Endothelial cell of umbilical vein (primary cell): Measurements from ENCODE around the gene OGG1. TPM values are rescaled to one million over a fixed set of nuclear protein-coding genes. Genes with fewer than 3 reads are reported as not detected.

Experiments used
- BruUV-seq: library from RNA; stranded (reverse); fragments of 400-500 nt; replicated peaks from 2 replicates; lab custom pipeline; 2021; lab: Mats Ljungman, UMichigan
- CTCF ChIA-PET: fragments of 300-600, 350-600 bp; sonication (Branson Sonifier 250); formaldehyde crosslinking; loops from one replicate; lab custom pipeline; 2021; ENCODE audit warnings: antibody characterized with exemption, inconsistent platforms; lab: Charles Lee
- POLR2A ChIA-PET: fragments of 300-600, 350-600 bp; sonication (Branson Sonifier 250); formaldehyde crosslinking; loops from one replicate; lab custom pipeline; 2021; ENCODE audit warnings: antibody characterized with exemption, inconsistent platforms; lab: Charles Lee
- DNase-seq: peaks from one replicate; pipeline ENCODE4 v3.0.0-alpha.2; 2011; ENCODE audit warnings: low read depth, low spot score
- FAIRE-seq: peaks from 2 replicates; lab custom pipeline; 2011; peaks lifted over from hg19 to GRCh38; lab: Jason Lieb, UNC
- H2AFZ ChIP-seq: 2 replicates; pipeline ENCODE4 v1.6.0; 2012; ENCODE audit warnings: low read depth, low read length, control low read depth, inconsistent platforms
- H3K27ac ChIP-seq: 2 replicates; pipeline ENCODE4 v1.5.1; 2011; ENCODE audit warnings: low read depth, mild to moderate bottlenecking, control low read depth, low read length, moderate library complexity; ENCODE audit not compliant: insufficient read depth
- H3K27me3 ChIP-seq, 2 experiments: 2 replicates each; pipeline versions ENCODE4 v1.6.0 to v1.6.1; 2011; ENCODE audit warnings: low read length in 2 of 2, mixed read lengths in 1 of 2; ENCODE audit not compliant: control insufficient read depth in 2 of 2, insufficient read depth in 2 of 2
- H3K36me3 ChIP-seq, 2 experiments: 2 replicates in 1 of 2; 3 replicates in 1 of 2; pipeline ENCODE4 v1.5.1; 2011; ENCODE audit warnings: low read length in 2 of 2, mild to moderate bottlenecking in 1 of 2, moderate library complexity in 1 of 2; ENCODE audit not compliant: control insufficient read depth in 2 of 2, insufficient read depth in 2 of 2; ENCODE audit errors: extremely low read depth in 1 of 2
- H3K4me1 ChIP-seq: 3 replicates; pipeline ENCODE4 v1.5.1; 2011; ENCODE audit warnings: mild to moderate bottlenecking, low read length; ENCODE audit not compliant: control insufficient read depth, insufficient read depth; ENCODE audit errors: extremely low read depth
- H3K4me2 ChIP-seq: 2 replicates; pipeline ENCODE4 v1.6.1; 2011; ENCODE audit warnings: low read length, control low read depth, mixed read lengths; ENCODE audit not compliant: insufficient read depth
- H3K4me3 ChIP-seq, 3 experiments: fragments of 200-600 bp in 1 of 3; sonication (generic), shearing (Covaris generic) in 1 of 3; replicated peaks in 1 of 3; 2 replicates each; pipeline ENCODE4 v1.5.1; 2011 to 2016; ENCODE audit warnings: control low read depth in 3 of 3, low read length in 3 of 3, mild to moderate bottlenecking in 2 of 3, inconsistent platforms in 1 of 3, low read depth in 1 of 3, moderate library complexity in 1 of 3; ENCODE audit not compliant: insufficient read depth in 1 of 3
- H3K79me2 ChIP-seq: 2 replicates; pipeline ENCODE4 v1.6.0; 2012; ENCODE audit warnings: low read length, inconsistent platforms; ENCODE audit not compliant: control insufficient read depth, insufficient read depth
- H3K9ac ChIP-seq: replicated peaks from 2 replicates; pipeline ENCODE3; 2011; ENCODE audit warnings: low read length, control low read depth; ENCODE audit not compliant: insufficient read depth; ENCODE audit errors: extremely low read depth
- H3K9me1 ChIP-seq: replicated peaks from 3 replicates; pipeline ENCODE4 v1.6.0; 2011; ENCODE audit warnings: mild to moderate bottlenecking, low read length; ENCODE audit not compliant: control insufficient read depth, insufficient read depth; ENCODE audit errors: extremely low read depth
- H3K9me3 ChIP-seq: replicated peaks from 2 replicates; pipeline ENCODE4 v1.5.1; 2012; ENCODE audit warnings: low read length, inconsistent platforms; ENCODE audit not compliant: control insufficient read depth, insufficient read depth
- H4K20me1 ChIP-seq: replicated peaks from 2 replicates; pipeline ENCODE3; 2011; ENCODE audit warnings: mild to moderate bottlenecking, low read length; ENCODE audit not compliant: control insufficient read depth, insufficient read depth; ENCODE audit errors: extremely low read depth
- CTCF ChIP-seq, 2 donors: IDR thresholded peaks; 1 replicate in 1 of 2; 2 replicates in 1 of 2; pipeline ENCODE4 v1.5.1; 2011; ENCODE audit warnings: low read length in 2 of 2, mild to moderate bottlenecking in 2 of 2, moderate library complexity in 2 of 2, control low read depth in 1 of 2, inconsistent platforms in 1 of 2, low read depth in 1 of 2; ENCODE audit not compliant: insufficient read depth in 1 of 2; ENCODE audit errors: extremely low read depth in 1 of 2
- EZH2 ChIP-seq: IDR thresholded peaks from 2 replicates; pipeline ENCODE4 v1.6.1; 2012; ENCODE audit warnings: borderline replicate concordance, low read depth, mild to moderate bottlenecking, moderate library complexity, low read length, inconsistent platforms; ENCODE audit not compliant: severe bottlenecking
- FOS ChIP-seq: IDR thresholded peaks from 2 replicates; pipeline ENCODE4 v1.6.1; 2011; ENCODE audit warnings: mild to moderate bottlenecking, low read length, moderate library complexity, borderline replicate concordance; ENCODE audit not compliant: insufficient read depth
- GATA2 ChIP-seq: IDR thresholded peaks from 2 replicates; pipeline ENCODE4 v1.7.0; 2011; ENCODE audit warnings: low read depth, mild to moderate bottlenecking, moderate library complexity, mixed read lengths, low read length; ENCODE audit not compliant: insufficient read length, insufficient read depth
- JUN ChIP-seq: IDR thresholded peaks from 2 replicates; pipeline ENCODE4 v1.6.1; 2011; ENCODE audit warnings: borderline replicate concordance, low read depth; ENCODE audit not compliant: insufficient read length, insufficient read depth
- MAX ChIP-seq: IDR thresholded peaks from 2 replicates; pipeline ENCODE4 v1.6.1; 2011; ENCODE audit not compliant: insufficient read depth, insufficient read length
- MYC ChIP-seq: IDR thresholded peaks from one replicate; pipeline ENCODE4 v1.6.1; 2011; ENCODE audit warnings: mild to moderate bottlenecking, low read depth, low read length
- POLR2A ChIP-seq: IDR thresholded peaks from 2 replicates; pipeline ENCODE4 v1.6.1; 2012; ENCODE audit warnings: low read depth, mild to moderate bottlenecking, control low read depth, low read length
- POLR2AphosphoS5 ChIP-seq: IDR thresholded peaks from 2 replicates; pipeline ENCODE4 v1.6.1; 2012; ENCODE audit warnings: low read depth, mild to moderate bottlenecking, control low read depth, low read length, moderate library complexity; ENCODE audit not compliant: insufficient read depth
- dilution Hi-C: fragments of 300-500 bp; cut with MboI; formaldehyde crosslinking; loops from one replicate; pipeline ENCODE4 v1.15.0; 2019; ENCODE audit warnings: low sequenced_read_pairs; ENCODE audit not compliant: extremely low pct_ligation_motif_present
- intact Hi-C: fragments of 100-400 bp; cut with micrococcal nuclease; formaldehyde crosslinking; loops from one replicate; pipeline ENCODE4 v1.10.0; 2022
- polyA plus RNA-seq, 4 experiments: library from polyadenylated mRNA; depleted of rRNA in 3 of 4; stranded (reverse) in 3 of 4; unstranded in 1 of 4; fragments of >200 nt; gene quantifications; 2 replicates each; pipeline versions ENCODE4 v1.2.1 to v1.2.3, GENCODE V29; 2011 to 2012; ENCODE audit warnings: missing spikeins in 1 of 4
- total RNA-seq: library from RNA; stranded (reverse); gene quantifications from 2 replicates; pipeline ENCODE4 v1.2.3, GENCODE V29; 2021

Gene OGG1
- total and polyA plus RNA-seq, 2 donors (not counting 3 experiments of a cell fraction or from before 2014, with no cell fraction given): 24.1 to 32.1 TPM

- H3K36me3 ChIP-seq: peaks cover 0 to 5% of the 10 kb centered on the region in 2 experiments
- H3K4me2 ChIP-seq: no peak overlapping the region
- no peaks in the 10 kb centered on the region for H4K20me1 ChIP-seq
- no peaks in the 10 kb centered on the region for H3K4me1 ChIP-seq
- no peak overlapping the region for H3K27ac ChIP-seq
- peak; percentile 4 for FAIRE-seq
- ChIA-PET POLR2A (no interaction called here), CTCF (interaction anchor here (0.7 to 1.5 kb wide), 3 partner anchors 8 to 329 kb away, joined by 3 to 4 read pairs (median 3); no protein-coding TSS in a partner anchor)
- TF ChIP-seq FOS (no peak), POLR2AphosphoS5 (no peak)
- intact Hi-C loops (no loop called here), dilution Hi-C loops (no loop called here)
- H3K9me1 ChIP-seq: no peaks in the 10 kb centered on the region
- DNase-seq: no peak
- no peak overlapping the region for H3K9ac ChIP-seq
- H3K4me3 ChIP-seq: no peak overlapping the region
- no peaks in the 10 kb centered on the region for H3K9me3 ChIP-seq
- no peaks in the 10 kb centered on the region for H3K27me3 ChIP-seq
- H3K79me2 ChIP-seq: no peaks in the 10 kb centered on the region
- no peak overlapping the region for H2AFZ ChIP-seq
- no TSS peak for BruUV-seq
These were observed 33.0 kb downstream of the OGG1 start for GRCh38 chr3:9782770-9783169.

GRCh38 chr3:9783954-9784353, 34.2 kb downstream of the OGG1 start:
- no peak for FAIRE-seq

More at GRCh38 chr3:9783954-9784353, 34.2 kb downstream of the OGG1 start:
- Histone ChIP-seq H3K9me1 (no peaks in the 10 kb centered on the region), H3K27ac (no peak overlapping the region), H3K27me3 (no peaks in the 10 kb centered on the region), H3K4me2 (no peak overlapping the region), H3K9ac (no peak overlapping the region), H3K4me1 (no peaks in the 10 kb centered on the region), H3K36me3 (peaks cover 0 to 5% of the 10 kb centered on the region in 2 experiments), H3K4me3 (no peak overlapping the region), H3K79me2 (no peaks in the 10 kb centered on the region), H3K9me3 (no peaks in the 10 kb centered on the region), H4K20me1 (no peaks in the 10 kb centered on the region), H2AFZ (no peak overlapping the region)
- intact Hi-C loops (no loop called here), dilution Hi-C loops (no loop called here)
- TF ChIP-seq EZH2 (no peak), POLR2A (no peak), POLR2AphosphoS5 (no peak), MAX (no peak), MYC (no peak), CTCF (IDR thresholded peaks at IDR 0.05; ENCODE audit: extremely low read depth in 1 of 2, insufficient read depth in 1 of 2, low read depth in 1 of 2, low read length in 2 of 2) (no peak), GATA2 (no peak), JUN (no peak), FOS (no peak)
- POLR2A ChIA-PET: no interaction called here
- CTCF ChIA-PET: no interaction called here
- BruUV-seq: no TSS peak
- no peak for DNase-seq
